ENCODE measurements around the gene PITPNB. TPM values are rescaled to one million over a fixed set of nuclear protein-coding genes. Genes with fewer than 3 reads are reported as not detected.

The PITPNB gene
- total and polyA plus RNA-seq, 2 donors from 2014 or later: 23.7 to 72.0 TPM

- no peak overlapping the region for H3K4me3 ChIP-seq (ENCODE audit: low read length in 3 of 3)
- H3K27me3 ChIP-seq (ENCODE audit: control insufficient read depth, insufficient read depth, low read length): no peaks in the 10 kb centered on the region
- H3K4me1 ChIP-seq (ENCODE audit: control insufficient read depth in 2 of 3, insufficient read depth in 2 of 3, low read depth in 1 of 3, low read length in 3 of 3): no peaks in the 10 kb centered on the region
- no peaks in the 10 kb centered on the region for H3K9me3 ChIP-seq (ENCODE audit: control insufficient read depth in 2 of 3, insufficient read depth in 1 of 3, low read length in 3 of 3)
- H3K9ac ChIP-seq (ENCODE audit: low read length in 3 of 3): no peak overlapping the region
- TF ChIP-seq CTCF (IDR thresholded peaks at IDR 0.05; ENCODE audit: borderline replicate concordance, extremely low read depth, insufficient read depth): no peak
- DNase-seq: peak in 1 of 5 donors; percentile 7
- no peaks in the 10 kb centered on the region for H3K36me3 ChIP-seq (ENCODE audit: control insufficient read depth in 2 of 3, insufficient read depth in 3 of 3, low read length in 3 of 3)
- FAIRE-seq: no peak
- no peak overlapping the region for H3K27ac ChIP-seq (ENCODE audit: low read depth in 2 of 2, low read length in 2 of 2)
- intact Hi-C loops (cut with DNase I): no loop called here
Observed at GRCh38 chr22:27808451-27809225, 110.4 kb downstream of the PITPNB start.

GRCh38 chr22:27805841-27806240 lies 113.2 kb downstream of the PITPNB start:
- FAIRE-seq (no peak), DNase-seq (peak in 1 of 5 donors; percentile 9)
- Histone ChIP-seq H3K9me3 (ENCODE audit: control insufficient read depth in 2 of 3, insufficient read depth in 1 of 3, low read length in 3 of 3) (no peaks in the 10 kb centered on the region), H3K27ac (ENCODE audit: low read depth in 2 of 2, low read length in 2 of 2) (no peak overlapping the region), H3K4me1 (ENCODE audit: control insufficient read depth in 2 of 3, insufficient read depth in 2 of 3, low read depth in 1 of 3, low read length in 3 of 3) (no peaks in the 10 kb centered on the region), H3K4me3 (ENCODE audit: low read length in 3 of 3) (no peak overlapping the region), H3K36me3 (ENCODE audit: control insufficient read depth in 2 of 3, insufficient read depth in 3 of 3, low read length in 3 of 3) (no peaks in the 10 kb centered on the region), H3K27me3 (ENCODE audit: control insufficient read depth, insufficient read depth, low read length) (peaks cover 3% of the 10 kb centered on the region), H3K9ac (ENCODE audit: low read length in 3 of 3) (no peak overlapping the region)
- no peak for TF ChIP-seq CTCF (IDR thresholded peaks at IDR 0.05; ENCODE audit: borderline replicate concordance, extremely low read depth, insufficient read depth)
- intact Hi-C loops (cut with DNase I): no loop called here

- Histone ChIP-seq H3K9ac (ENCODE audit: low read length in 3 of 3) (no peak overlapping the region), H3K4me1 (ENCODE audit: control insufficient read depth in 2 of 3, insufficient read depth in 2 of 3, low read depth in 1 of 3, low read length in 3 of 3) (peaks cover 0 to 8% (median 0%) of the 10 kb centered on the region in 3 donors), H3K27ac (ENCODE audit: low read depth in 2 of 2, low read length in 2 of 2) (no peak overlapping the region), H3K27me3 (ENCODE audit: control insufficient read depth, insufficient read depth, low read length) (peaks cover 3% of the 10 kb centered on the region), H3K9me3 (ENCODE audit: control insufficient read depth in 2 of 3, insufficient read depth in 1 of 3, low read length in 3 of 3) (no peaks in the 10 kb centered on the region), H3K4me3 (ENCODE audit: low read length in 3 of 3) (no peak overlapping the region), H3K36me3 (ENCODE audit: control insufficient read depth in 2 of 3, insufficient read depth in 3 of 3, low read length in 3 of 3) (no peaks in the 10 kb centered on the region)
- intact Hi-C loops (cut with DNase I): no loop called here
- peak; percentile 73 to 85 (median 81) for DNase-seq
- FAIRE-seq: no peak
- peak; percentile 63 for TF ChIP-seq CTCF (IDR thresholded peaks at IDR 0.05; ENCODE audit: borderline replicate concordance, extremely low read depth, insufficient read depth)
Observed at GRCh38 chr22:27804470-27805297, 114.4 kb downstream of the PITPNB start.

All from kidney (tissue), 14 donors.